T-helper 17 cell (primary cell): Measurements from ENCODE around the gene BGN. TPM values are rescaled to one million over a fixed set of nuclear protein-coding genes. Genes with fewer than 3 reads are reported as not detected.
A peak's percentile ranks its signal among the peaks of the same experiment; 100 is the strongest.

ENCODE experiments used
- ATAC-seq: fragments of 150-1000 bp; cut with Tn5 transposase; 2 replicates; pipeline ENCODE4 v1.10.0; 2021; ENCODE audit warnings: mild to moderate bottlenecking, moderate library complexity
- DNase-seq, 3 donors: peaks; one replicate each; pipeline versions ENCODE4 v3.0.0 to v3.0.0-alpha.2; 2020 to 2021
- H3K9me3 ChIP-seq: one replicate; pipeline ENCODE4 v1.7.0; 2013; ENCODE audit warnings: low read length, mild to moderate bottlenecking; ENCODE audit not compliant: control insufficient read depth, poor library complexity, severe bottlenecking
- H3K27ac Mint-ChIP-seq: one replicate; pipeline ENCODE4 v1.8.0; 2022; ENCODE audit warnings: mild to moderate bottlenecking, moderate library complexity, mixed read lengths
- H3K27me3 Mint-ChIP-seq: one replicate; pipeline ENCODE4 v1.8.0; 2022; ENCODE audit warnings: mixed read lengths
- H3K36me3 Mint-ChIP-seq: one replicate; pipeline ENCODE4 v1.8.0; 2022; ENCODE audit warnings: low read depth, mixed read lengths
- H3K4me1 Mint-ChIP-seq: one replicate; pipeline ENCODE4 v1.8.0; 2022; ENCODE audit warnings: mild to moderate bottlenecking, mixed read lengths
- H3K4me3 Mint-ChIP-seq: one replicate; pipeline ENCODE4 v1.8.0; 2022; ENCODE audit warnings: mild to moderate bottlenecking, moderate library complexity, mixed read lengths
- total RNA-seq, 4 donors: library from RNA in 2 of 4; stranded (reverse) in 2 of 4; gene quantifications; one replicate each; pipeline ENCODE4 v1.2.3 and lab custom pipeline; 2022 to 2026

Gene BGN
- not detected for total RNA-seq
- 0 reads per million in 2 donors for total RNA-seq (lab: John Stamatoyannopoulos, UW)

DNA sequence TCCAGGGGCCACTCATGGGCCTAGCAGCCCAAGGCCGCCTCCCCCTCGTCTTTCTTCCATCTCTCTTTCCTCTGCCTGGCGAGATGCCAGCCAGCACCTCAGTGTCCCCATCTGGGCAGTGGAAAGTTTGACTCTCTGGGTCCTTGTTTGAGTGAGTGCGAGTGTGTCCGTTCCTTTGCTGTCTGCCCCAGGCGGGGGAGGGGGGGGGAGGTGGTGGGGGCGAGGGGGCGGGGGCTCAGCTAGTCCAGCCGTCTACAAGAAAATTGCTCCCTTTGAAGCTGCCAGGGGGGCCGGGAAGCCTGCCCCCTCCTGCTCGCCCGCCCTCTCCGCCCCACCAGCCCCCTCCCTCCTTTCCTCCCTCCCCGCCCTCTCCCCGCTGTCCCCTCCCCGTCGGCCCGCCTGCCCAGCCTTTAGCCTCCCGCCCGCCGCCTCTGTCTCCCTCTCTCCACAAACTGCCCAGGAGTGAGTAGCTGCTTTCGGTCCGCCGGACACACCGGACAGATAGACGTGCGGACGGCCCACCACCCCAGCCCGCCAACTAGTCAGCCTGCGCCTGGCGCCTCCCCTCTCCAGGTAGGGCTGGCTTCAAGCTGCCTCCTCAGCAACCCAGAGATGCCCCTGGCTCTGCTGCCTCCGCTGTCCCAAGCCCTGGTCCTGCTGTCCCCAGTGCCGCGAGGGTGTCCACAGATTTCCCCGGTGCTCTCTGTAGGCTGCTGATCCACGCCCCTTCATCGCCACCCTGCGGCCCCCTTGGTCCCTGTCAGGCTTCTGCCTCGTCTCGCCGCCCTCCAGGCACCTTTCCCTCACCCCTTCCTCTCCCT is at the start of gene BGN:
Gene BGN, plus strand, starts transcription at position 440 of the 821 bp plus-strand sequence. CDS start 9,652 bp downstream, outside the sequence.
- H3K27me3 Mint-ChIP-seq: no peaks in the 10 kb centered on the region
- no peaks in the 10 kb centered on the region for H3K4me1 Mint-ChIP-seq
- H3K36me3 Mint-ChIP-seq: no peaks in the 10 kb centered on the region
- no peak for DNase-seq
- ATAC-seq: no peak
- H3K27ac Mint-ChIP-seq: no peak within 1 kb of the TSS
- H3K9me3 ChIP-seq: no peaks in the 10 kb centered on the region
- no peak within 1 kb of the TSS for H3K4me3 Mint-ChIP-seq

- Mint-ChIP-seq H3K27me3 (no peaks in the 10 kb centered on the region), H3K27ac (no peak overlapping the region), H3K4me3 (no peak overlapping the region), H3K36me3 (no peaks in the 10 kb centered on the region), H3K4me1 (no peaks in the 10 kb centered on the region)
- H3K9me3 ChIP-seq: no peaks in the 10 kb centered on the region
- ATAC-seq: no peak
- no peak for DNase-seq
Observed at GRCh38 chrX:153445106-153445855, 49.5 kb upstream of the BGN start.

DNA sequence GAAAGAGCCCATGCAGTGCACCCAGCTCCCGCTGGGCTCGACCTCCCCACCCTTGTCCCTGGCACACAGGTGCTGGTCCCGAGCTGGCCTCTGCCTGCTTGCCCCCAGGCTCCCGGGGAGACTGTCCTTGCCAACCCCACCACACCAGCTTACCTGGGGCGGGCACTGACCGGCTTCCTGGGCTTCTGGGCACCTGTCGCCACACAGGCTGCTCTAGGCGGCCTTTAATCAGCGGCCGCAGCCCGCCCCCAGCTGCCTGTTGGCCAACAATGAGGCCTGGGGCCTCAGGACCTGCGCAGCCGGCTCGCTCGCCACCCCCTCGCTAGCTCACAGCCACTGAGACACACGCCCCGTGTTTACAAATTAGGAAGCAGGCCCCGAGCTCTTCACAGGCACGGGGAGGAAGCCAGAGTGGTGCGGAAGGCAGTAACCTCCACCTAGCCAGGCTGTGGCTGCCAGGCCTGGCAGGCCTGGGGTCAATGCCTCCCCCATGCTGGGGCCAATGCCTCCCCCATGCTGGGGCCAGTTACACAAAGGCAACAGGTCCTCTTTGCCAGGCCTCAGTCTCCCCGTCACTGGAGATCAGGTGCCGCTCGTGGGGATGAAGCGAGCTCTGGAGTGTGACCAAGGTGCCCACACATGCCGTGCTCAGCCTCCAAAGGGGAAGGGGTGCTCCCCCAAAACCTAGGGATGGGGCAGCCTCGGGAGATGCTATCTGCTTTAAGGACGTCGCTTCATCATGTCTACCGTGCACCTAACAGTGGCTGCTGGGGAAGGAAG is 48.7 kb upstream of the BGN start, which contains the start of gene TREX2:
Gene TREX2, minus strand, starts transcription at position 201 of the 780 bp plus-strand sequence. CDS start 626 bp downstream, outside the sequence.
- ATAC-seq: no peak

GRCh38 chrX:153446636-153446936 is 48.2 kb upstream of the BGN start:
- no peak for ATAC-seq

More for the DNA sequence above, 48.7 kb upstream of the BGN start, which contains the start of gene TREX2:
- no peaks in the 10 kb centered on the region for H3K9me3 ChIP-seq
- H3K27ac Mint-ChIP-seq: no peak within 1 kb of the TSS
- no peak within 1 kb of the TSS for H3K4me3 Mint-ChIP-seq
- H3K36me3 Mint-ChIP-seq: no peaks in the 10 kb centered on the region
- no peaks in the 10 kb centered on the region for H3K27me3 Mint-ChIP-seq
- no peak for DNase-seq
- H3K4me1 Mint-ChIP-seq: no peaks in the 10 kb centered on the region

DNA sequence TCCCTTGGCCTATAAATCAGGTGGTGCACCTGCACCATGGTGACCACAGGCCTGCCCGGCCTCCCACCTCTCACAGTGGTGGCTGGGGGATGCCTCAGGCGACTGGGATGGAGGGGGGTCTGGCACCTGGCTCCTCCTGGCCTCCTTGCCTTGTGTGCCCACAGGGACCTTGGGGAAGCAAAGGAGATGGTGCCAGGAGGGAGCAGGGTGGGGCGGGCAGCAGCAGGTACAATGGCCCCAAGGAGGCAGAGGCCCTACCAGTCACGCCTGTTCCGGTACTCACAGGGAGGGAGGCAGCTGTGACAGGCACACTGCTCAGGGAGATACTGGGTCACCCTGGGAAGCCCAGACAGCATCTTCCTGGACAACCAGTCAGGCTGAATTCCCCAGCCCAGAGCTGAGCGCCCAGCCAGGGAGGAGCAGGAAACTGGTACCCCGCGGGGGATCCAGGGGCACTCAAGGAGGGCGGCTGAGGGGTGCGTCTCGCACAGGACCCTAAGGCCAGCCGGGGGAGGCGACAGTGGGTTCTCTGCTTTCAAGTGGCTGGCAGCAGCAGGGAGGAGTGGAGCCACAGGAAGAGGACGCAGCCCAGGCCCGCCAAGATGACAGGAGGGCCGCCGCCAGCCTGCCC is 47.7 kb upstream of the BGN start:
- no peaks in the 10 kb centered on the region for H3K9me3 ChIP-seq
- ATAC-seq: no peak
- Mint-ChIP-seq H3K27me3 (no peaks in the 10 kb centered on the region), H3K36me3 (no peaks in the 10 kb centered on the region), H3K27ac (no peak overlapping the region), H3K4me3 (no peak overlapping the region), H3K4me1 (no peaks in the 10 kb centered on the region)
- no peak for DNase-seq

More at GRCh38 chrX:153446636-153446936, 48.2 kb upstream of the BGN start:
- no peak overlapping the region for H3K4me3 Mint-ChIP-seq
- H3K9me3 ChIP-seq: no peaks in the 10 kb centered on the region
- no peaks in the 10 kb centered on the region for H3K4me1 Mint-ChIP-seq
- no peak overlapping the region for H3K27ac Mint-ChIP-seq
- H3K27me3 Mint-ChIP-seq: no peaks in the 10 kb centered on the region
- no peak for DNase-seq
- no peaks in the 10 kb centered on the region for H3K36me3 Mint-ChIP-seq

DNA sequence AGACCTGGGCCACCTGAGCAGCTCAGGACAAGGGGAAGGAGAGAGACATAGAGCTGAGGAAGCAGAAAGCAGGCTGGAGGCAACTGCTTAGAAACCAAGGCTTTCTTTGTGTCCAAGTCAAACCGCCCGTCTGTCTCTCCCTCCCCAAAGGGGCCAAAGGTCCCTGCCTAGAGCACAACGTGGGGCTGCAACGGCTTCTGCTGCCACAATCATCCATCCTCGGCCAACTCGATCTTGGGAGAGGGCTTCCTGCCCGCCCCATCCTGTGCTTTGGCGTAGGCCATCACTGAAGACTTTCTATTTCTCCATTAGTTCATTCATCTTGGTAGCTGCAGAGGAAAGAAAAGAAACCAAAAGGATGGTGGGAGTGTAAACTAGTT is 47.2 kb upstream of the BGN start:
- DNase-seq (no peak), ATAC-seq (no peak)
- no peaks in the 10 kb centered on the region for H3K9me3 ChIP-seq
- H3K27me3 Mint-ChIP-seq: no peaks in the 10 kb centered on the region
- no peak overlapping the region for H3K4me3 Mint-ChIP-seq
- no peaks in the 10 kb centered on the region for H3K36me3 Mint-ChIP-seq
- no peak overlapping the region for H3K27ac Mint-ChIP-seq
- H3K4me1 Mint-ChIP-seq: no peaks in the 10 kb centered on the region

DNA sequence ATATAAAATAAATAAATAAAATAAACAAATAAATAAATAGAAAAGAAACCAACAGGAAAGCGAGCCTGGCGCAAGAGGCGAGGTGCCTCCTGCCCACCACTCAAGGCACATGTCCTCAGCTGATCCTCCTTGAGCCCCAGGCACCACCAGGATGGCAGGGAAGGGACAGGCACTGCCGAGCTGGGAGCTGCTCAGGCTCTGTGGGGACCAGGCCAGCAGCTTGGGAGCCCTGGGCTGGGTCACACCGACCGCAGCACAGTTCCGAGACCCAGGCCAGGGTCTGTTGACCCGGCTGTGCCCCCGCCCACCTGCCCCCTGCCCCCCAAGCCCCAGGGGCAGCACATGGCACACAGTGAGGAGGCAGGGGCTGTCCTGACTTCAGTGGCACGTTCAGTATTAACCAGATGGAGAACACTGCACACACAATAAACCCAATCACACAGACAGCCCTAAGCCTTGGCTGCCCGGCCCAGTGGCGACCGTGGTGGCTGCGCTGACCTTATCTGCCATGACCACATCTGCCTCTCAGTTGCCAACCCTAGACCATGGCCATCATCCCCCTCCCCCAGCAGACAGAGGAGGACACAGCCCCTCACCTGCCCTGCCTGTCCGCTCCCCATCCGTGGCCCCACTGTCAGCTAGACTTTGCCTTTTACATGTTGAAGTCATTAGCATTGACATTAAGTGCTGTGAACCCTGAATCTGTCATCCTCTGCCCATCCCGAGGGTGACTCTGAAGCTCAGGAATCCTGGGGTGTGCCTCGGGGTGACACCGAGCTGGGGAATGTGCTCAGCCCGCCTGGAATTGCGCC is 46.0 kb upstream of the BGN start:
- Mint-ChIP-seq H3K27me3 (no peaks in the 10 kb centered on the region), H3K4me1 (no peaks in the 10 kb centered on the region), H3K36me3 (no peaks in the 10 kb centered on the region), H3K27ac (no peak overlapping the region), H3K4me3 (no peak overlapping the region)
- no peaks in the 10 kb centered on the region for H3K9me3 ChIP-seq
- DNase-seq (no peak), ATAC-seq (no peak)

DNA sequence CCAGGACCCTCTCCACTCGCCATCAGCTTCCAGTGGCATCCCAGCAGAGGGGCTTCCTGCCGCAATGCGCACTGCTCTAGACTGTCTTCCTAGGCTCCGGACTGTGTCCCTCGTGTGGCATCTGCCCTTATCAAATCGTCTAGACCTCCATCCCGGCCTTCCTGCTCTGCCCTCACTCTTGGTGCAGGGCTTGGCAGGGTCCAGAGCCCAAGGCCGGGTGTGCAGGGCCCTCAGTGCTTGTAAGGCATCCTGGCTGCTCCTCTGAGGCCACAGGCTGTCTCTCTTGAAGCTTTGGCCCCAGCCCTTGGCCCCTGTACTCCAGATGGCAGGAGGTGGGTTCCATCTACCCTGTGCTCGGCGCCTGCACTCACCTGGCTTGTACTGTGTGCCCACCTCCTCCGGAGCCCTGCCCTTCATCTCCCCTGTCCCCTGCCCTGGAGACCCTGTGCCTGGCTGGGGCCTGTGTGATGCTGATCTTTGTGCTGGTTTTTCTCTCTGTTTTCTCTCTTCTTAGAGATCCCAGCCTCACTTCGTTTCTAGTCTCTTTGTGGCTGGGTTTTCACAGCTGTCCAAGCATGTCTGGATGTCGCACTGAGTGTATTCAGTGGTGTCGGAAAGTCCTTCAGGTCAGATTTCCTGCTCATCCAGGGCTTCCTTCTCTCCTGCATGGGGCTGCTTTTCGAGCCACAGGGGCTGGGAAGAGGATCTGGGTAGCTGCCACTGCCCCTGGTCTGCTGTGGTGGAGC is 45.2 kb upstream of the BGN start:
- Mint-ChIP-seq H3K4me3 (no peak overlapping the region), H3K4me1 (no peaks in the 10 kb centered on the region), H3K27ac (no peak overlapping the region), H3K36me3 (no peaks in the 10 kb centered on the region), H3K27me3 (no peaks in the 10 kb centered on the region)
- no peaks in the 10 kb centered on the region for H3K9me3 ChIP-seq
- DNase-seq: no peak
- no peak for ATAC-seq

- H3K9me3 ChIP-seq: no peaks in the 10 kb centered on the region
- DNase-seq (no peak), ATAC-seq (no peak)
- no peak overlapping the region for H3K27ac Mint-ChIP-seq
- no peaks in the 10 kb centered on the region for H3K36me3 Mint-ChIP-seq
- no peak overlapping the region for H3K4me3 Mint-ChIP-seq
- no peaks in the 10 kb centered on the region for H3K4me1 Mint-ChIP-seq
- no peaks in the 10 kb centered on the region for H3K27me3 Mint-ChIP-seq
Observed at GRCh38 chrX:153450114-153450948, 44.4 kb upstream of the BGN start.

- ATAC-seq: no peak
- DNase-seq: no peak
- Mint-ChIP-seq H3K4me1 (no peaks in the 10 kb centered on the region), H3K27me3 (no peaks in the 10 kb centered on the region), H3K4me3 (no peak overlapping the region), H3K27ac (peak overlapping the region; percentile 68), H3K36me3 (no peaks in the 10 kb centered on the region)
- no peaks in the 10 kb centered on the region for H3K9me3 ChIP-seq
Observed at GRCh38 chrX:153450949-153451277, 43.9 kb upstream of the BGN start.

- ATAC-seq (no peak), DNase-seq (no peak)
- H3K4me1 Mint-ChIP-seq: no peaks in the 10 kb centered on the region
- no peak overlapping the region for H3K27ac Mint-ChIP-seq
- H3K4me3 Mint-ChIP-seq: no peak overlapping the region
- no peaks in the 10 kb centered on the region for H3K27me3 Mint-ChIP-seq
- H3K9me3 ChIP-seq: no peaks in the 10 kb centered on the region
- H3K36me3 Mint-ChIP-seq: peaks cover 4% of the 10 kb centered on the region
Observed at GRCh38 chrX:153454901-153455550, 39.8 kb upstream of the BGN start.
